ENCODE results near the gene SFTA2.

The SFTA2 gene

DNA sequence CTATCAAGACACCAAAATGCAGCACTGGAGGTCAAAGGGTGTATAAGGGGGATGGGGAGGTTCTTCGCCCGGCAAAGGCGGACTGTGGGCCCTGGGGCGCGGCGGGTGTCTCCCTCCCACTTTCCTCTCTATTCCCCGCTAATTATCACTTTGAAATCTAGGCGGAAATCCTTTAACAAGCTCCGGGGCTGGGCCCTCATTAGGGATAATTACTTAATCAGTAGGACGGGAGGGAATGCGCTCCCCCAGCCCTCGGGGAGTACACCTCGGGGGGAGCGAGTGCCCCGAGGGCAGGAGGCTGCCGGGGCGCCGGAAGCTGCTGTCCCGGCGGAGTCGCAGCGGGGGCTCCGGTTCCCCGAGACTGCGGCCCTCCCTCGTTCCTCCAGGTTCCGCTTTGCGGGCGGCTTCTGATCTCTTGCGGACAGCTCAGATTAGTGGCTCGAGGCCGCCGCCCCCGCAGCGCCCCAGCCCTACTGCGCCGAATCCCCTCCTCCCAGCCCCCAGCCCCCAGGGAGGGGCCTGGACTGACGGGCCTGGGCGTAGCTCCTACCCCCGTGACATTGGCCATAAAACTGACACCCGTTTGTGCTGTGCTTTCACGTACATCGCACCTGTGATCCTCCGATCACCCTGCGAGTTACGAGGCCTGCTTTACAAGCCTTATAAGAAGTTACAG lies 23.5 kb upstream of the SFTA2 start:
- TF ChIP-seq, protein P1, sequence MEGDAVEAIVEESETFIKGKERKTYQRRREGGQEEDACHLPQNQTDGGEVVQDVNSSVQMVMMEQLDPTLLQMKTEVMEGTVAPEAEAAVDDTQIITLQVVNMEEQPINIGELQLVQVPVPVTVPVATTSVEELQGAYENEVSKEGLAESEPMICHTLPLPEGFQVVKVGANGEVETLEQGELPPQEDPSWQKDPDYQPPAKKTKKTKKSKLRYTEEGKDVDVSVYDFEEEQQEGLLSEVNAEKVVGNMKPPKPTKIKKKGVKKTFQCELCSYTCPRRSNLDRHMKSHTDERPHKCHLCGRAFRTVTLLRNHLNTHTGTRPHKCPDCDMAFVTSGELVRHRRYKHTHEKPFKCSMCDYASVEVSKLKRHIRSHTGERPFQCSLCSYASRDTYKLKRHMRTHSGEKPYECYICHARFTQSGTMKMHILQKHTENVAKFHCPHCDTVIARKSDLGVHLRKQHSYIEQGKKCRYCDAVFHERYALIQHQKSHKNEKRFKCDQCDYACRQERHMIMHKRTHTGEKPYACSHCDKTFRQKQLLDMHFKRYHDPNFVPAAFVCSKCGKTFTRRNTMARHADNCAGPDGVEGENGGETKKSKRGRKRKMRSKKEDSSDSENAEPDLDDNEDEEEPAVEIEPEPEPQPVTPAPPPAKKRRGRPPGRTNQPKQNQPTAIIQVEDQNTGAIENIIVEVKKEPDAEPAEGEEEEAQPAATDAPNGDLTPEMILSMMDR (IDR thresholded peaks at IDR 0.05; ENCODE audit: low read depth, low read length, missing control alignments), result no peak
- peak; percentile 4 for DNase-seq (ENCODE audit: extremely low read depth, low read depth)
- peak overlapping the region; percentile 38 for H3K4me3 ChIP-seq (replicated peaks; ENCODE audit: low read depth, low read length)

DNA sequence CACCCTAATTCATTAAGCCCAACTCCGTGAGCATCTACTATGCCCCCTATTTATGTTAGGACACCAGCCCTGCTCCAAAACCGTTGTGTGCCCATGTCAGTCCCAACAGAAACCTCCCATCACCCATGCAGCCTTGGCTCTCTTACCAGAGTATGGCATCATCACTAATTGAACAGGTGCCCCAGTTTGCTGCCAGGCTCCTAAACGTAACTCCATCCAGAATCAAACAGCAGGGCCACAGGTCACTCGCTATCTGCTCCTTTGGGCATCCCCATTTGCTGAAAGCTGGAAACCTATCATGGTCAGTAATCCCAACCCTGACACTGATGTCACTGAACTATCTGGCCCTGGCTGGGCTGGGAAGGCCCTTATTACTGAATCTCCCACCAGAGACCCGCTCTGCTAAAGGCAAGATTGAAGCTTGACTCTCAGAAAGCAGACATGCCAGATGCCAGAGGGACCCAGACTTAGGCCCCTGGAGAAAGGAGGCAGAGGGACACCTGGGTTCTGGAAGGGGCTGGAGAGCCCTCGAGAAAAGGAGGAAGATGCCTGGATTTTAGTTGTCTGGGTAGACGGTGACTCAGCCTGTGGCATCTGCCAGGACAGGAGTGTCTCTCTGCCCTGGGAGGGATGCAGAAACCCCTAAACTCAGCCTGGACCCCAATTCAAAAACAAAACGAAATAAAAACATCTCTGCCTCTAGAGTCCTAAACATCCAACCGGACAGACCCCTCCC lies 22.8 kb upstream of the SFTA2 start:
- H3K4me3 ChIP-seq (replicated peaks; ENCODE audit: low read depth, low read length), result peak overlapping the region; percentile 38
- DNase-seq (ENCODE audit: extremely low read depth, low read depth), result no peak
- TF ChIP-seq, protein P1 (IDR thresholded peaks at IDR 0.05; ENCODE audit: low read depth, low read length, missing control alignments), result no peak

DNA sequence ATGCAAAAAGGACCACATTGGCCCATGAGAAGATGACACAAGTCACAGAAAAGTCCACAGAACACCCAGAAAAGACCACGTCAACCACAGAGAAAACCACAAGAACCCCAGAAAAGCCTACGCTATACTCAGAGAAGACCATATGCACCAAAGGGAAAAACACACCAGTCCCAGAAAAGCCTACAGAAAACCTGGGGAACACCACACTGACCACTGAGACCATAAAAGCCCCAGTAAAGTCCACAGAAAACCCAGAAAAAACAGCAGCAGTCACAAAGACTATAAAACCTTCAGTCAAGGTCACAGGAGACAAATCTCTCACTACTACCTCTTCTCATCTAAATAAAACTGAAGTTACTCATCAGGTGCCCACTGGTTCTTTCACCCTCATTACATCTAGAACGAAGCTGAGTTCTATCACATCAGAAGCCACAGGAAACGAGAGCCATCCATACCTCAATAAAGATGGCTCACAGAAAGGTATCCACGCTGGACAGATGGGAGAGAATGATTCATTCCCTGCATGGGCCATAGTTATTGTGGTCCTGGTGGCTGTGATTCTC lies 20.0 kb upstream of the SFTA2 start:
- DNase-seq (ENCODE audit: extremely low read depth, low read depth), result no peak
- H3K4me3 ChIP-seq (replicated peaks; ENCODE audit: low read depth, low read length), result no peak overlapping the region
- TF ChIP-seq, protein P1 (IDR thresholded peaks at IDR 0.05; ENCODE audit: low read depth, low read length, missing control alignments), result no peak

DNA sequence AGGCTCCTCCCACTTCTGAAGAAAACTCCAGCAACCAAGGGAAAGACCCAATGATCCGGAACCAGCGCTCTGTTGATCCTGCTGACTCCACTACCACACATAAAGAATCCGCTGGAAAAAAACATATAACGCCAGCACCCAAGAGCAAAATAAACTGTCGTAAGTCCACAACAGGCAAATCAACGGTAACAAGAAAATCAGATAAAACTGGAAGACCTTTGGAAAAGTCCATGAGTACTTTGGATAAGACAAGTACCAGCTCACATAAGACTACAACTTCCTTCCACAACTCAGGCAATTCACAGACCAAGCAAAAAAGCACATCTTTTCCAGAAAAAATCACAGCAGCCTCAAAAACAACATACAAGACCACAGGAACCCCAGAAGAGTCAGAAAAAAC lies 16.8 kb upstream of the SFTA2 start:
- DNase-seq (ENCODE audit: extremely low read depth, low read depth), result no peak
- no peak overlapping the region for H3K4me3 ChIP-seq (replicated peaks; ENCODE audit: low read depth, low read length)
- TF ChIP-seq, protein P1 (IDR thresholded peaks at IDR 0.05; ENCODE audit: low read depth, low read length, missing control alignments), result no peak

DNA sequence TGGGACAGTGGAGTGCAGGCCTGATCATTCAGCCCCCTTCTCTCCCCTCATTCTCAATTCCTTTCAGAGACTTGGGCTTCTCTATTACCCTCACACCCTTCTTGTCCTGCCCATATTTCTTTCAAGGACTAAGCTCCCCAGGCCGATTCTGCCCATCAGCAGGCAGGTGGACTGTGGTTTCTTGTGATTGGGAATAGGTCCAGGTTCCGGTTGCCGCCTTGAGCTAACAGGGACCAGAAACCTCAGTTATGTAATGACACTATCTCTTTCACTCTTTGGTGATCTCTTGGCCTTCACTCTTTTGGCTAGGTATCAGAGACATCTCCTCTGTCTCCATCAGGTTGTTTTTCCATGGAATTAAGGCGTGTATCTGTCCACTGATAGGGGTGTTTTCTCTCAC lies 15.3 kb upstream of the SFTA2 start:
- no peak for DNase-seq (ENCODE audit: extremely low read depth, low read depth)
- H3K4me3 ChIP-seq (replicated peaks; ENCODE audit: low read depth, low read length), result no peak overlapping the region
- TF ChIP-seq, protein P1 (IDR thresholded peaks at IDR 0.05; ENCODE audit: low read depth, low read length, missing control alignments), result no peak

DNA sequence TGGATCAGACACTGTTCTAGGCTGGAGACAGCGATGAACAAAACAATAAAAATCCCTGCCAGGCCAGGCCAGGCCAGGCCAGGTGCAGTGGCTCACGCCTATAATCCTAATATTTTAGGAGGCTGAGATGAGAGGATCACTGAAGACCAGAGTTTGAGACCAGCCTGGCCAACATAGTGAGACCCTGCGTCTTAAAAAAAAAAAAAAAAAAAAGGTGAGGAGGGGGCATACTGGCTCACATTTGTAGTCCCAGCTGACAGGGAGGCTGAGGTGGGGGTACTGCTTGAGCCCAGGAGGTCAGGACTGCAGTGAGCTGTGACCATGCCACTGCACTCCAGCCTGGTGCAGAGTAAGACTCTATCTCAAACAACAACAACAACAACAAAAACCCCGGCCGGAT lies 13.3 kb upstream of the SFTA2 start:
- no peak overlapping the region for H3K4me3 ChIP-seq (replicated peaks; ENCODE audit: low read depth, low read length)
- TF ChIP-seq, protein P1 (IDR thresholded peaks at IDR 0.05; ENCODE audit: low read depth, low read length, missing control alignments), result no peak
- DNase-seq (ENCODE audit: extremely low read depth, low read depth), result no peak
